Astrocyte of the spinal cord (primary cell): Measurements from ENCODE around the gene ROR2.

ENCODE experiments used
- DNase-seq: peaks from one replicate; pipeline ENCODE4 v3.0.0; 2011; ENCODE audit warnings: low read depth, low spot score
- H3K4me3 ChIP-seq: 2 replicates; pipeline ENCODE4 v1.5.1; 2011; ENCODE audit warnings: low read depth, mild to moderate bottlenecking, low read length, moderate library complexity
- in situ Hi-C: cut with HindIII; loops from 2 replicates; pipeline ENCODE4 v1.10.0; 2017; ENCODE audit warnings: low sequenced_read_pairs
- TF ChIP-seq, protein P1 (sequence below): IDR thresholded peaks from 2 replicates; pipeline ENCODE4 v1.5.1; 2012; ENCODE audit warnings: low read depth, mild to moderate bottlenecking, low read length, inconsistent platforms

ROR2 gene

DNA sequence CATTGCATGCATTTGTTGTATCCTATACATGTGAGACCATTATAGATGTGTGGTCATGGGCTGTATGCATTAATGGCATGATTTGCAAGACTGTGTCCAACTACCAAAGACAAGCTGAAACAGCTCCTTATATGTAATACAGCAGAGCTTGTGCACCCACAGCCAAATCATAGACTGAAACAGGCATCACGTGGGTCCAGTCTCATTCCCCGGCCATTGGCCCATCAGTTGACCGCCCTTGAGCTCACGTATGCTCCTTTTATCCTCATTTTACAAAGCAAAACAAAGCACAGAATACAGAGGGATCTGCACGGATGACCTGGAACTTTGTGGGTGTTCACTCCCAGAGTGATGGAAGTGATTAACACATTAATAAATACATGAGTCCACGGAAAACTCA is 109.1 kb downstream of the ROR2 start:
- H3K4me3 ChIP-seq: no peak overlapping the region
- DNase-seq: no peak
- TF ChIP-seq, protein P1, sequence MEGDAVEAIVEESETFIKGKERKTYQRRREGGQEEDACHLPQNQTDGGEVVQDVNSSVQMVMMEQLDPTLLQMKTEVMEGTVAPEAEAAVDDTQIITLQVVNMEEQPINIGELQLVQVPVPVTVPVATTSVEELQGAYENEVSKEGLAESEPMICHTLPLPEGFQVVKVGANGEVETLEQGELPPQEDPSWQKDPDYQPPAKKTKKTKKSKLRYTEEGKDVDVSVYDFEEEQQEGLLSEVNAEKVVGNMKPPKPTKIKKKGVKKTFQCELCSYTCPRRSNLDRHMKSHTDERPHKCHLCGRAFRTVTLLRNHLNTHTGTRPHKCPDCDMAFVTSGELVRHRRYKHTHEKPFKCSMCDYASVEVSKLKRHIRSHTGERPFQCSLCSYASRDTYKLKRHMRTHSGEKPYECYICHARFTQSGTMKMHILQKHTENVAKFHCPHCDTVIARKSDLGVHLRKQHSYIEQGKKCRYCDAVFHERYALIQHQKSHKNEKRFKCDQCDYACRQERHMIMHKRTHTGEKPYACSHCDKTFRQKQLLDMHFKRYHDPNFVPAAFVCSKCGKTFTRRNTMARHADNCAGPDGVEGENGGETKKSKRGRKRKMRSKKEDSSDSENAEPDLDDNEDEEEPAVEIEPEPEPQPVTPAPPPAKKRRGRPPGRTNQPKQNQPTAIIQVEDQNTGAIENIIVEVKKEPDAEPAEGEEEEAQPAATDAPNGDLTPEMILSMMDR: no peak
- in situ Hi-C loops: no loop called here

GRCh38 chr9:91840469-91840868 is 109.6 kb downstream of the ROR2 start:
- in situ Hi-C loops: no loop called here
- no peak for DNase-seq
- no peak overlapping the region for H3K4me3 ChIP-seq
- TF ChIP-seq, protein P1: no peak

DNA sequence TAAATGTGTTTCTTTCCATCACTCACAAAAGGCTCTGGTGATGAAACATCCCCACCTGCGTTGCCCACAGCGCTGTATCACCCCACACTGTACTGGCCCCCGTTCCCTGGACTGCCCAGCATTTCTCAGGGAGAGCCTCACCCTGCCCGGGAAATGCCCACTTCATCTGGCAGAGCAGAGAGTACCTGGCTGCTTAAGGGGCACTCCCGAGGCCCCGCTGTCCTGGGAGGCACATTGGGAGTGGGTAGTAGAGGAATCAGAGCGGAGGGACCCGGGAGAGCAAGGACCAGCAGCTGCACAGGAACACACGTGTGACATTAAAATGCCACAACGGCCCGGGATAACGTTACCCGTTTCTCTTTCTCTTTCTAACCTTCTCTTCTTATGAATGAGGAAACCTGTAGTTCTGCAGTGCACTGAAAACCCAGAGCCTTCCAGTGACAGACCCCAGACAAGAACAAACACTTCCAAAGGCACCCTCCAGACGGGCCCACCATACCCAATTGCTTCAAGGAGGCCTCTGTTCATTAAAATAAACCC is 110.0 kb downstream of the ROR2 start:
- TF ChIP-seq, protein P1: no peak
- H3K4me3 ChIP-seq: no peak overlapping the region
- DNase-seq: no peak
- in situ Hi-C loops: no loop called here

GRCh38 chr9:91837981-91838731 is 111.9 kb downstream of the ROR2 start:
- in situ Hi-C loops: no loop called here
- DNase-seq: no peak
- TF ChIP-seq, protein P1: no peak
- no peak overlapping the region for H3K4me3 ChIP-seq

DNA sequence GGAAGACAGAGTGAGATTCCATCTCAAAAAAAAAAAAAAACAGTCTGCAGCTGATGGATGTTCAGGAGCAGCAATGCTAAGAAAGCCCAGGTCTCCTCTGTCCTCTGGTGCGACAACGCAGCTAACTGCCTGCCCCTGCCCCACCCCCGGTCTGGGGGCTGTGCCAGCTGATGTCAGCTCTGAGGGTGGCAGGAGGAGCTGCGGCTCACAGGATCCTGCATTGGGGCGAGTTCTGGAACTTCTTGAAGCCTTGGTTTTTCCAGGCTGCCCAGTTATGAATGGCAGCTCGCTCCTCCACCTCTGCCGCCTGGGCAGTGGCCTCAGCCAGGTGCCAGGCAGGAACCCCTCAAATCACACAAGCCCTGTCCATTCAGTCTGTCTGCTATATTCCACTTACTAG is 113.5 kb downstream of the ROR2 start:
- in situ Hi-C loops: no loop called here
- no peak for DNase-seq
- H3K4me3 ChIP-seq: no peak overlapping the region
- TF ChIP-seq, protein P1: no peak

DNA sequence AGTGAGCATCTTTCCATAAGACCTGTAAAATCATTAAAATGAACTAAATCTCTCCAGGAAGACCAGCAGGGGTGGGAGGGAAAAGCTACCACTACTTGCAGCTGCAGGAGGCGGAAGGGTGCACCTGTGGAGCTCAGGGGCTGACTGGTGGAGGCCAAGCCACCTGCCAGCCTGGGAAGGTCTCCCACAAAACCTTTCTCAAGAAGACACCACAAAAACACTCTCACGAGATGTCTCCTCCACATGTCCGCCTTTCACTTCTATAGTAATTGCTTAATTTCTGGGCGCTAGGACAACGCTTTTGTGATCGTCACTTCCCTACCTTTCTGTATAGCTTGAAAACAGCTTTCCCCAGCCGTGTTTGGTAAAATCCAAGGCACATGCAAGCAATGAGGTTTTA is 114.4 kb downstream of the ROR2 start:
- in situ Hi-C loops: no loop called here
- no peak overlapping the region for H3K4me3 ChIP-seq
- TF ChIP-seq, protein P1: no peak
- no peak for DNase-seq
